SIG-M5 treated with dmso at 0.1 percent for 504 hours (cell line): ENCODE results near the gene APOBEC3F.
"Not testable (repeated sequence)": the region's sequence is repeated elsewhere in the genome, so short reads cannot be mapped to it uniquely, and the experiment has no call there.

Experiments used
- DNase-seq: peaks from one replicate; lab custom pipeline; 2025; ENCODE audit not compliant: unreplicated experiment; lab: John Stamatoyannopoulos, UW

Gene APOBEC3F

DNA sequence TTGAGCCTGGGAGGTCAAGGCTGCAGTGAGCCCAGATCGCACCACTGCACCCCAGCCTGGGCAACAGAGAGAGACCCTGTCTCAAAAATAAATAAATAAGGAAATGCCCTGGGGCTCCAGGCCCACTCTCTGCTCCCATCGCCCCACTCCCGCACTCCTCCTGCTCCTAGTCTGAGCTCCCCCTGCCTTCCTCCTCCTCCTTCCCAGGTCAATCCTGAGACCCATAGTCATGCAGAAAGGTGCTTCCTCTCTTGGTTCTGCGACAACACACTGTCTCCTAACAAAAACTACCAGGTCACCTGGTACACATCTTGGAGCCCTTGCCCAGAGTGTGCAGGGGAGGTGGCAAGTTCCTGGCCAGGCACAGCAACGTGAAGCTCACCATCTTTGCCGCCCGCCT, 29.5 kb downstream of the APOBEC3F start:
- no peak for DNase-seq

DNA sequence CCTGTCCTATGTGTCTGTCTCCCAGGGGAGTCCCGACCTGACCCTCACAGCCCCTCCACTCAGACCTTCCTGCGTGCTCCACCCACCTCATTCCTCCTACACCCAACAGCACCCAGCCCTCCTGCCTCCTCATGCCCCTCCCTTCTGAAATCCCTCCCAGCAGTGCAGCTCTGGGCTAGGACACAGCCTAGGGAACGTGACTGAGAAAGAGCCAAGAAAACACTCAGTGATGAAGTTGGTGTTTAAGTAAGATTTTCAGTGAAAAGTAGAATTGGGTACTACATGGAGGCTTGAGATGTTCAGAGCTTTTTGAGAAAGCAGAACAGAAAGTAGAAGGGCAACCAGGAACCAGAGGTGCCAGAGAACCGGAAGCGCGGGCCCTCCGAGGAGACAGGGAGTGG, 31.9 kb downstream of the APOBEC3F start:
- DNase-seq: not testable (repeated sequence)

DNA sequence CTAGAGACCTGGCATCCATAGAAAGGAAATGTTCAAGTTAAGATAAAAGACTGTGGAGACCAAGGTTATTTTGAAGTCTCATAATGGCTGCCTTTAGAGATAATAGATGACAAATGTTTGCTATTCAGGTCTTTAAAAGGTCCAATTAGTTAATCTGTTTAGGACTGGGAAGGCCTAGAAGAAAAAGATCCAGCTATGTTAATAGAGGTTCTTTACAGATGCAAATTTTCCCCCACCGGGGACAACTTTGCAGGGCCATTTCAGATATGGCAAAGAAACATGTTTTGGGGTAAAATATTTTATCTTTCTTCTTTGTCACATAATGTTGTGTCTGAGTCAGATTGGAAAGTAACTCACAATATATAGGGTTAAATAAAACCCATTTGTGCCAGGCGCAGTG, 33.3 kb downstream of the APOBEC3F start:
- DNase-seq: no peak

DNA sequence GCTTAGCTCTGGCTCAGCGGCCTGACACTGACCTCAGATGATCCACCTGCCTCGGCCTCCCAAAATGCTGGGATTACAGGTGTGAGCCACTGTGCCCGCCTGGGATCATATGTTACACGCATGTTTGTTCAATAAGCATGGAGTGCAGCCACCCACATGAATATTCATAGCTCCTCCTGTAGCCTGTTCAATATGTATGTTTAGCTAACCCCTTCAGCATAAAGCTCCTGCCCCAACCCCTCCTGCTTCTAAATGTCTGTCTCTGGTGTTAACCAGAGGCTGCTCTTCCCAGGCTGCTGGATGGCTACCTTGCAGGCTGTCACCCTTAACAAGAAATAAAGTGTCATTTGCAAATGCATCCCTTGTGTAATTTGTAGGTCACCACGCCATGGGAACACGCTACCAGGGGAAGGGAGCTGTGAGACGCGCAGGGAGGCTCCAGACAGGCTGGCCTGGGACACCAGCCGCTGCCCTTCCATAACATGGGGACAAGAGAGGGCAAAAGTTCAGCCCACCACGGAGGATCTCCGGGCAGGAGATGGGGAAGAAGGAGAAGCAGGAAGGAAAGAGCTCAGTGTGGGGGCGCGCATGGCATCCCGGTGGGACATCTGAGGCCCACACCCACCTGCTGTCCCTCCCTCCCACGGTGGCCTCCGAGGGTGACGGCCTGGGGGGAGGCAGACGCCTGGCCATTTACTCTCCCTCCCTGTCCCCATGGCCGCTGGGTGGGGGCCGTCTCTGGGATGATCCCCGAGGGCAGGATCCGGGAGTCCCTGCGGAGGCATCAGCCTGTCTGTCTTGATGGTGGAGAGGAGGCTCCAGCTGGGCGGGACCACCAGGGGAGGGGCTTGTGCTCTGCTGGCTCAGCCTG, 35.7 kb downstream of the APOBEC3F start:
- DNase-seq: not testable (repeated sequence)

DNA sequence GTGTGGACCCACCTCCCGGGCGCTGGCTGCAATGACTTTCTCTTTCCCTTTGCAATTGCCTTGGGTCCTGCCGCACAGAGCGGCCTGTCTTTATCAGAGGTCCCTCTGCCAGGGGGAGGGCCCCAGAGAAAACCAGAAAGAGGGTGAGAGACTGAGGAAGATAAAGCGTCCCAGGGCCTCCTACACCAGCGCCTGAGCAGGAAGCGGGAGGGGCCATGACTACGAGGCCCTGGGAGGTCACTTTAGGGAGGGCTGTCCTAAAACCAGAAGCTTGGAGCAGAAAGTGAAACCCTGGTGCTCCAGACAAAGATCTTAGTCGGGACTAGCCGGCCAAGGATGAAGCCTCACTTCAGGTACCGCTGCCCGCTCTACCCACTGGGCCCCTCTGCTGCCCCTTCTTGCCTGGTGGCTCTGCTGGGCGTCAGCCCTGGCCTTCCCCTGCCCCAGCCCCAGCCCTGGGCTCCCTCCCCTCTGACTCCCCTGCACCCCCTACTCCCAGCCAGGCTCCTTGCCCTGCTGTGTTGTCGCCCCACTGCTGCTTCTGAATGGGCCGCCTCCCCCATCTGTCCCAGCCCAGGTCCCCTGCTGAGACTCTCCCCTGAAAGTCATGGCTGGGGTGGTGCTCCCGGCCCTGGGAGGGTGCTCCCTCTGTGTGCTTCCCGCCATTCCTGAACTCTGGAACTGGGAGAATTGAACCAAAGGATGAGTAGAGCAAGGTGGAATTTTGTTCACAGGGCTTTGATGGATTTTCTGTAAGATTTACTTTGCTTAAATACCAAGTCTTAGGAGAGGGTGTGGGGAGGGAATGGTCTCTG, 36.6 kb downstream of the APOBEC3F start, which contains the start of gene APOBEC3G:
Gene APOBEC3G, plus strand, starts transcription at position 250 of the 815 bp plus-strand sequence. Its CDS starts 87 bp downstream, at position 337.
- DNase-seq: not testable (repeated sequence)

DNA sequence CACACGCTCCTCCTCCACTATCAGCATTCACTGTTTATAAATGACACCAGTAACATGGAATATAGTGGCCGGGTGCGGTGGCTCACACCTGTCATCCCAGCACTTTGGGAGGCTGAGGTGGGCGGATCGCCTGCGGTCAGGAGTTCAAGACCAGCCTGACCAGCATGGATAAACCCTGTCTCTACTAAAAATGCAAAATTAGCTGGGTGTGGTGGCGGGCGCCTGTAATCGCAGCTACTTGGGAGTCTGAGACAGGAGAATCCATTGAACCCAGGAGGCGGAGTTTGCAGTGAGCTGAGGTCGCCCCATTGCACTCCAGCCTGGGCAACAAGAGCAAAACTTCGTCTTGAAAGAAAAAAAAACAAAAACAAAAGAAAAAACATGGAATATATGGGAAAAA, 37.2 kb downstream of the APOBEC3F start:
- not testable (repeated sequence) for DNase-seq

DNA sequence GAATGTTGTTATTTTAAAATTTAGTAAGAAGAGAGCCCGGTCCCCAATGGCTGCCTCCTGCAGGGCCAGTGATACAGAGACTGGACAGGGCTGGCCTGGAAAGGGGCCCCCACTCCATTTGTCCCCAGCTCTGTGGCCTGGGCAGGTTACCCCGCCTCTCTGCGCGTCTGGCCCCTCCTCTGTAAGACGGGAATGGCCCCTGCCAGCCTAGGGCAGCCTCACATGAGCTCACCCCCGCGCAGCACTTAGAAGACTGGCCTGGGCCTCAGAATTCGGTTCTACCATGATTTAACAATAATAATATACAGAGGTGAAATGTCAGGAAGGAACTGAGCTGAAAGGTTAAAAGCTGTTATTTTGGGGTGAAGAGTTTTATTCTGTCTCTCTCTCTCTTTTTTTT, 37.7 kb downstream of the APOBEC3F start:
- no peak for DNase-seq

DNA sequence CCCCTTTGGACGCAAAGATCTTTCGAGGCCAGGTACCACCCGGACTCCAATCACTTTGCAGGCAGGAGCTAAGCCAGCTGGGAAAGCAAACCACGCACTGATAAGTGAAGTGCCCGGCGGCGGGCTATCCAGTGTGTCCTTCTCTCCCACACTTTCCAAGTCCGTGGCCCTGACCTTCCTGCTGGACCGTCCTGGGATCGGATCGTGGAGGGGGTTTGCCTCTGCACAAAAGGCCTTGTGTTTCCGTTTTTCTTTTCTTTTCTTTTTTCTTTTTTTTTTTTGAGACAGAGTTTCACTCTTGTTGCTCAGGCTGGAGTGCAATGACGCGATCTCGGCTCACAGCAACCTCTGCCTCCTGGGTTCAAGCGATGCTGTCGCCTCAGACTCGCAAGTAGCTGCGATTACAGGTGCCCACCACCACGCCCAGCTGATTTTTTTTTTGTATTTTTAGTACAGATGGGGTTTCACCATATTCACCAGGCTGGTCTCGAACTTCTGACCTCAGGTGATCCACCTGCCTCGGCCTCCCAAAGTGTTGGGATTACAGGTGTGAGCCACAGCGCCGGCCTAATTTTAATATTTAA, 38.5 kb downstream of the APOBEC3F start:
- DNase-seq: not testable (repeated sequence)

DNA sequence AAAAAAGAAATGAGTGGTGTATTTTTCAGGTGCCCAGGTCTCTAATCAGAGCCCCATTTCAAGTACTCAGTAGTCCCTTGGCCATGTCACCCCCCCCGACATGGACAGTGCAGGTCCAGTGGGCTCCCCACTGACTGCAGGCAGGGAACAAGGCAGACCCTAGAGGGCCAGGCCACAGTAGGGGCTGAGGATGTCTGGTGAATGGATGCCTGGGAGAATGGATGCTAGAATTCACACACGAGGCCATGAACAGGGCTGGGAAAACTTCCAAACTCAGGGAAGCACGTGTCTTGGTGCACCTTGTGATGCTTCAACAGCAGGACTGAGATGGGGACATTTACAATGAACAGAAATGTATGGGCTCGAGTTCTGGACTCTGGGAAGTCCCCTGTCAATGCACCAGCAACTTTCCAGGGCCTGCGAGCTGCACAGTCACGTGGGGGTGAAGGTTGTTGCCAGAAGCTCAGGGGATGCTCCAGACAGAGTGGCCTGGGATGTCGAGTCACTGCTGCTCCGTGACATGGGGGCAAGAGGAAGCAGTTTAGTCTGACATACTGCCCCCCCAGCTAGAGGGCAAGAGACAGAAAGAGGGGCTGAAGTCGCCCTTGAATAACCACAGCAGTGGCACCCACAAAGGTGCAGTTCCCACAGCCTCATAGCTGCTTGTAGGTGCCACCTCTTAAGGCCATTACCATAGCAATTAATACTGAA, 39.5 kb downstream of the APOBEC3F start:
- no peak for DNase-seq

DNA sequence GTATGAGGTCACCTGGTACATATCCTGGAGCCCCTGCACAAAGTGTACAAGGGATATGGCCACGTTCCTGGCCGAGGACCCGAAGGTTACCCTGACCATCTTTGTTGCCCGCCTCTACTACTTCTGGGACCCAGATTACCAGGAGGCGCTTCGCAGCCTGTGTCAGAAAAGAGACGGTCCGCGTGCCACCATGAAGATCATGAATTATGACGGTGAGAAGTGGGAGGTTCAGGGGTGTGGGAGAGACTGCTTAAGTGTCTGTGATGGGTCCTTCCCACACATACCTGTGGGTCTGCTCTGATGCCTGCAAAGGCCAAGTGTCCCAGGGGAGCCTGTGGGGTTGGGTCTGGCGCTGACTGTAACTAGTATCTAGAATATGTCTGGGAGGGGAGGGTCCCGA, 40.4 kb downstream of the APOBEC3F start:
- no peak for DNase-seq

DNA sequence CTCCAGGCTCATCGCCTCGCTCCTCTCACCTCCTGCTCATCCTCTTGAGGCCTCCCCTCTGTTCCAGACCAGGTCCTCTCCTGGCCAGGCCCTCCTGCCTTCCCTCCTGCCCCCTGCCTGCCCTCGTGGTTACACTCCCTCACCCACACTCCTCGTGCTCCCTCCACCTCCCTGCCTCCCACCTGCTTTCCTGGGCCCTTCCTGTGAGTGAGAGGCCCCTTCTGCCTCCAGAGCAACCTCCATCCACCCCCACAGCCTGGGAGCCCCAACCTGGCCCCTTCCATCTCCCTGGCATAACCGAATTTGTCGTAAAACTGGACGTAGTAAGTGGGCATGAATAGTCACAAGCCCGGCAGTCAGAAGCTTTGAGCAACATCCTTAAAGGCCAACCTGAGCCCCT, 40.9 kb downstream of the APOBEC3F start:
- no peak for DNase-seq

DNA sequence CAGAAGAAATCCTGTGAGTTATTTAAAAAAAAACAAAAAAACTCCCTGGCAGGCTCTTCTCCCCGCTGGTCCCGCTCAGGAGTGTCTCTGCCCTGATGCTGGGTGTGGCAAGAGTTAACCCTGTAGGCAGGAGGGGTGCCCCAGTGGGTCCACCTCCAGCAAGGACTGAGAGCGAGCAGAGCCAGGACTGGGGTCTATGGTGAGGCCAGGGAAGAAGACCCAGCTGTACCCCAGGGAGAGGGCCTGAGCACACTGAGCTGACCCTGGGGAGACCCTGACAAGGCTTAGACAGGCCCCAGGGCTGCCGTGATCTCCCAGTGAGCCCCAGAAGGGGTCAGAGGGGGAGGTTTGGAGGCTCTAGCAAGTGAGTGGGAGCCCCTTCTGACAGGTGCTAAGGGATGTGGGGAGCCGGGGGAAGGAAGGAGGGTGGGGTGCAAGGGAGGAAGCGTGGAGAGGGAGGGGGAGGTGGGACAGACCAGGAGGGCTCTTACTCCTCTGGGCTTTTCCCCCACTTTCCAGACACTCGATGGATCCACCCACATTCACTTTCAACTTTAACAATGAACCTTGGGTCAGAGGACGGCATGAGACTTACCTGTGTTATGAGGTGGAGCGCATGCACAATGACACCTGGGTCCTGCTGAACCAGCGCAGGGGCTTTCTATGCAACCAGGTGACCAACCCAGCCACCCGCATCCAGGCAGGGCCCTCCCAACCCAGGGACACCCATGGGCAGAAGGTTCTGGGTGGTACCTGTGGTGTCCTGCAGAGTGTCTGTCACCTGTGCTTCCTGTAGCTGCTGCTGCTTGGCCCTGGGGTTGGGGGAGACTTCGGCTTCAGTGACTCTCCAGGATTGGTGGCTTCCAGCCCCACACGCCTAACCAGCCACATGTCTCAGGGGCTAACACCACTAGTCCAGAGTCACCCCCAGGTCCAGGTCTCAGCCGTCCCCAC, 42.8 kb downstream of the APOBEC3F start:
- no peak for DNase-seq

DNA sequence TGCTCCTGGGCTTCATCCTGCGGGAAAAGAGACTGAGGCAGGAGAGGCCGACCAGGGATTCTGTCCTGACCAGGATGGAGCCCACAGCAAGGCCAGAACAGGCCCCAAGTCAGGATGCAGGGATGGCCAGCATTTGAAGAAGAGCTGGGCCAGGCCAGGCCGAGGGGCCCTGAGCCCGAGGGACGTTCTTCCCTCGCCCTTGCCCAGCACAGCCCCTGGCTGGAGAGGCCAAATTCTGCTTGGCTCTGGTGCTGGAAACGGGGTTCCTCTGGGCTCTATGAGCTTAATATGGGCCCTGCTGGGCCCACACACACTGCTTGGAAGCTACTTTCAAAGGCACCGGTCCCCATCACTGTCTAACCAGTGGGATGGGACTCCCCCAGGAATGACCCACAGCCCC, 44.0 kb downstream of the APOBEC3F start:
- DNase-seq: no peak

DNA sequence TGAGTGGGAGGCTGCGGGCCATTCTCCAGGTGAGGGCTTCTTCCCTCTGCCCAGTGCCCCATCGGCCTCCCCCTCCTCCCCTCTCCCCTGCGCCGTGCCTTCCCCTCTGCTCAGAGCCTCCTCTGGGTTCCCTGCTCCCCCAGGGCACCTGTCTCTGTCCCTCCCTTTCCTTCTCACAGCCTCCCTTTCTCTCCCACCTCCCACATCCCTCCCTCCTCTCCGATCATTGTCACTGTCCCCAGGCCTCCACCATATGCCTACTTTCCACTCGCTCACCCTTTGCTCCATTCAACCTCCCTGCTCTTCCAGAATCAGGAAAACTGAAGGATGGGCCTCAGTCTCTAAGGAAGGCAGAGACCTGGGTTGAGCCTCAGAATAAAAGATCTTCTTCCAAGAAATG, 46.4 kb downstream of the APOBEC3F start:
- DNase-seq: no peak

DNA sequence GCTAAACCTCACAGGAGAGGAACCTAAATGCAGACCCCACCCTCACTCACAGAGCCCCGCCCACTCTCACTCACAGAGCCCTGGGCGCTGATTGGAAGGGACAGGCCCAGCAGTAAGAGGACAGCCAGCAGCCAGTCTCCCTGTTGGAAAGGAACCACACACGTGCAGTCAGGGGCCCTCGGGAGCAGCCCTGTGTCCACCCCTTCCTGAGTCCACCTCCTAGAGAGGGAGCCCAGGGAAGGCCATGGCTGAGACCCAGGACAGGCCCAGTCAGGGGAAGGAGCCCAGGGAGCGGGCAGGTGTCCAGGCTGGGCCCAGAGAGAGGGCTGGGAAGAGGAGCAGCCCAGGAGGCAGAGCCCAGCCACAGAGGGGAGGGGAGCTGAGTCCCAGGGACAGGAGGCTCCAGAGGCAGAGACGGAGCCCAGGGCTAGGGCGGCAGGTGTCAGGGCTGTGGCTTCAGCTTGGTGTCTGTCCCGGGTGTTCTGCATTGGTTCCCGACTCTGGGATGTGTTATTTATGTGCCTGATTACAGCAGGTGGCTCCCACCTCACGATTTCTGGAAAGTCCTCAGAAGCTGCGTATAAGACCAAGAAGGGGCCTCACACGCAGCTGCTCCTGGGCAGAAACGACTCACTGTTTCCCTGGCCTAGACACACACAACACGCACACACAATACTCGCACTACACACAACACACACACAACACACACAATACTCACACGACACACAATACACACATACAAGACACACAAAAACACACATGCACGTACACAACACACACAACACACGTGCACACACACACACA, 47.4 kb downstream of the APOBEC3F start:
- DNase-seq: no peak

DNA sequence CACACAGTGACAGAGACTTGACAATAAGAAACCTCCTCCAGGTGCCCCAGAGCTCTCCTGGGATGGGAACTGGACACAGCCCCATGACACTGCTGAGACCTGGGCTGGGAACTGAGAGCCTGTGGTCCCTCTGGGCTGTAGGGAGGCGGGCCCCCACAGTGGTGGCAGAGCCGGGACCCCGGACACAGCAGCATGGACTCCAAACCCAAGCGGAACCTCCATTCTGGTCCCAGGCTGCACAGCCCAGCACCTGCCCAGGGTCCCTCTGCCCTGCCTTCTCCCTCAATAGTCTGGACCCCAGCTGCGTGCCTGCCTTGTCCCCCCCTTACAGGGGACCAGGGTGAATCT, 48.0 kb downstream of the APOBEC3F start:
- no peak for DNase-seq

DNA sequence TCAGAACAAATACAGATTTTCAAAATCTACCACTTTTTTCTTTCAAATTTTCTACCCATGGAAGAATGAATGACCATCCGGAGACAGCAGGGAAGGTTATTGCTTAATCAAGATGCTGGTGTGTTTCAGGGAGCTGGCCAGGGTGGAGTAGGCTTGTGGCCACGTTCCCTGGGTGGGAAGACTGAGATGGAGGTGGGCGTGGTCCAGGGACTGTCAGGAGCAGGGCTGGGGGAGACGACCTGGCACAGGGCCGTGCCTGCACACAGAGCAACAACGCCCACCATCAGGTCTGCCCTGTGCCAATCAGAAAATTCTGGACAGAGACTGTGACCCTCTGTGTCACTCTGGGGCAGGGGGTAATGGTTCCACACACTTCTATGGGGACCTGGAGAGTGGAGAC, 49.3 kb downstream of the APOBEC3F start:
- no peak for DNase-seq

DNA sequence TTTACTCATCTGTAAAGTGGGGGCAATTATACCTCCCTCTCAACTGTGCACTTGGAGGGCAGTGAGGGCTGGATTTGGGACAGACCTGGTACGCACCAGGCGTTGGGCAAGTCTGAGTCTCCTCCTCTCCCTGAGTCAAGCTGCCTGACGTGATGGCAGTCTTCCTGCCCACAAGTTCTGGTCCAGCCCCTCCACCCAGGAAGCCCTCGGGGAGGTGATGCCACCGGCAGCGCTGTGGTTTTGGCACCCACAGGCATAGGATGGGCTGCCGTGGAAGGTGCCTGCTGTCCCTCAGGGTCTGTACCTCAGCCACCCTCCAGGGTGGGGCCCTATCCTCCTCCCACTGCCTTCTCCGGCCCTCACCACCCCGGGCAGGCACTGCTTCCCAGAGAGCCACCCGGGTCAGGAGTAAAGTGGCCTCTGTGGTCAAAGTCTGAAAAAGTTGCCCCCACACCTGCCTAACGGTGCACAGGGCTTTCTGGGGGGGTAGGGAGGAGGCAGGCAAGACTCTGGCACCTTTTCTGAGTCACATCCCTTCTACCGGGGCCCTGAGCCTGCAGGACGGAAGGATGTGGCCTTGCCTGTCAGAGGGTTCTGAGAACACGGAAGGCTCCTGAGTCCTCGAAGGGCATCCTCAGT, 49.9 kb downstream of the APOBEC3F start:
- no peak for DNase-seq
